ENCODE results near the gene RASGEF1C. TPM values are rescaled to one million over a fixed set of nuclear protein-coding genes. Genes with fewer than 3 reads are reported as not detected.

RASGEF1C gene
- total and polyA plus RNA-seq, 2 experiments from 2014 or later = 0.40 to 0.42 TPM

- no peak for TF ChIP-seq ZNF462 (CRISPR knock-in tag; IDR thresholded peaks at IDR 0.05)
- no peak for TF ChIP-seq EZH2 (IDR thresholded peaks at IDR 0.05; ENCODE audit: low read depth, unreplicated experiment)
- TF ChIP-seq POLR2AphosphoS5 (IDR thresholded peaks at IDR 0.05; ENCODE audit: low read depth) = no peak
- no peak for TF ChIP-seq ETS1 (IDR thresholded peaks at IDR 0.05)
- TF ChIP-seq STAT1 (IDR thresholded peaks at IDR 0.05; ENCODE audit: unreplicated experiment) = no peak
- no peak for TF ChIP-seq REST (IDR thresholded peaks at IDR 0.05; ENCODE audit: unreplicated experiment)
Measured at GRCh38 chr5:180207593-180207992, 1.4 kb downstream of the RASGEF1C start (continued).

All from GM23338 (cell line).